A549 (cell line): ENCODE results near the gene OLIG3. TPM values are rescaled to one million over a fixed set of nuclear protein-coding genes. Genes with fewer than 3 reads are reported as not detected.
A peak's percentile ranks its signal among the peaks of the same experiment; 100 is the strongest.

Source experiments
- ATAC-seq, 2 experiments: fragments of 200-7000 bp in 1 of 2; fragments of >200 bp in 1 of 2; cut with Nextera tagmentation in 1 of 2; cut with Tn5 transposase in 1 of 2; 3 replicates each; pipeline versions ENCODE4 v1.8.0 to v1.9.1; 2018 to 2020; ENCODE audit warnings: mild to moderate bottlenecking in 1 of 2, moderate library complexity in 1 of 2
- CTCF ChIA-PET: fragments of 300-600 bp; sonication (Branson Sonifier 250); formaldehyde crosslinking; extraction: SDS; loops from one replicate; lab custom pipeline; 2021; ENCODE audit warnings: antibody characterized with exemption, inconsistent platforms; lab: Yijun Ruan, JAX
- POLR2A ChIA-PET: fragments of 350-600 bp; formaldehyde crosslinking; extraction: SDS; loops from one replicate; lab custom pipeline; 2021; ENCODE audit warnings: antibody characterized with exemption, inconsistent platforms; lab: Yijun Ruan, JAX
- DNase-seq, 2 experiments: peaks; one replicate each; pipeline versions ENCODE4 v3.0.0 to v3.0.0-alpha.2; 2011 to 2016; ENCODE audit warnings: low read depth in 1 of 2, low spot score in 1 of 2
- FAIRE-seq: peaks from 2 replicates; lab custom pipeline; 2011; peaks lifted over from hg19 to GRCh38; lab: Jason Lieb, UNC
- H3K27ac ChIP-seq, 2 experiments: fragments of >200 bp; sonication (Bioruptor Twin); formaldehyde crosslinking; 3 replicates each; pipeline ENCODE4 v1.5.1; 2016 to 2017
- H3K4me1 ChIP-seq: fragments of >200 bp; sonication (Bioruptor Twin); formaldehyde crosslinking; 3 replicates; pipeline ENCODE4 v1.6.1; 2016
- H3K4me2 ChIP-seq: fragments of >200 bp; sonication (Bioruptor Twin); formaldehyde crosslinking; 3 replicates; pipeline ENCODE4 v1.6.1; 2016
- H3K4me3 ChIP-seq: fragments of >200 bp; sonication (Bioruptor Twin); formaldehyde crosslinking; 3 replicates; pipeline ENCODE4 v1.5.1; 2016
- H3K9me3 ChIP-seq: fragments of >200 bp; sonication (Bioruptor Twin); formaldehyde crosslinking; 3 replicates; pipeline ENCODE4 v1.6.1; 2016
- ATOH8 ChIP-seq: fragments of 250-450 bp; sonication (Bioruptor Pico); IDR thresholded peaks from 2 replicates; pipeline ENCODE4 v1.5.0; 2020; ENCODE audit warnings: low read depth, mild to moderate bottlenecking, moderate library complexity
- BCL3 ChIP-seq: fragments of >200 bp; sonication (Bioruptor Twin); formaldehyde crosslinking; IDR thresholded peaks from 3 replicates; pipeline ENCODE4 v1.6.1; 2016
- CBX2 ChIP-seq: fragments of 200-600 bp; sonication (generic); IDR thresholded peaks from 2 replicates; pipeline ENCODE4 v1.6.1; 2016; ENCODE audit warnings: low read depth, mild to moderate bottlenecking, borderline replicate concordance
- CBX8 ChIP-seq: fragments of 200-600 bp; sonication (generic); IDR thresholded peaks from 2 replicates; pipeline ENCODE4 v1.6.1; 2016
- CEBPB ChIP-seq, 2 experiments: fragments of >200 bp in 1 of 2; sonication (Bioruptor Twin) in 1 of 2; formaldehyde crosslinking in 1 of 2; IDR thresholded peaks; 2 replicates each; pipeline ENCODE4 v1.6.1; 2012 to 2016
- CHD4 ChIP-seq: fragments of 200-600 bp; sonication (generic); IDR thresholded peaks from 2 replicates; pipeline ENCODE4 v1.6.1; 2016; ENCODE audit warnings: antibody characterized with exemption, mild to moderate bottlenecking, borderline replicate concordance
- EHMT2 ChIP-seq: fragments of 200-600 bp; sonication (generic); IDR thresholded peaks from 2 replicates; pipeline ENCODE4 v1.6.1; 2016; ENCODE audit warnings: antibody characterized with exemption, low read depth, mild to moderate bottlenecking, moderate library complexity
- ELK1 ChIP-seq: fragments of 150-350 bp; IDR thresholded peaks from 2 replicates; pipeline ENCODE4 v1.6.1; 2014; ENCODE audit warnings: low read depth, mild to moderate bottlenecking, low read length
- EP300 ChIP-seq, 2 experiments: fragments of >200 bp; sonication (Bioruptor Twin); formaldehyde crosslinking; IDR thresholded peaks; 2 replicates in 1 of 2; 3 replicates in 1 of 2; pipeline ENCODE4 v1.6.1; 2016 to 2017
- FOSB ChIP-seq: fragments of 250-450 bp; sonication (Bioruptor Pico); IDR thresholded peaks from 2 replicates; pipeline ENCODE4 v1.5.0; 2020; ENCODE audit warnings: mild to moderate bottlenecking, moderate library complexity
- FOXS1 ChIP-seq: fragments of 250-450 bp; sonication (Bioruptor Pico); IDR thresholded peaks from 2 replicates; pipeline ENCODE4 v1.5.0; 2020; ENCODE audit warnings: mild to moderate bottlenecking, moderate library complexity
- GATA3 ChIP-seq: IDR thresholded peaks from 2 replicates; pipeline ENCODE4 v1.6.1; 2012; ENCODE audit warnings: borderline replicate concordance
- HEYL ChIP-seq: fragments of 250-450 bp; sonication (Bioruptor Pico); IDR thresholded peaks from 2 replicates; pipeline ENCODE4 v1.8.0; 2021; ENCODE audit warnings: mild to moderate bottlenecking, moderate library complexity
- KDM1A ChIP-seq: fragments of 200-600 bp; sonication (generic); IDR thresholded peaks from 2 replicates; pipeline ENCODE4 v1.6.1; 2016; ENCODE audit warnings: low read depth, mild to moderate bottlenecking
- MAFK ChIP-seq: fragments of 450-650 bp; IDR thresholded peaks from 2 replicates; pipeline ENCODE4 v1.6.1; 2014; ENCODE audit not compliant: partially characterized antibody
- MAZ ChIP-seq: fragments of 150-350 bp; IDR thresholded peaks from 2 replicates; pipeline ENCODE4 v1.6.1; 2014; ENCODE audit warnings: antibody characterized with exemption, low read depth, low read length, borderline replicate concordance
- MYC ChIP-seq: IDR thresholded peaks from 2 replicates; pipeline ENCODE4 v1.6.1; 2012; ENCODE audit warnings: mild to moderate bottlenecking, inconsistent platforms, low read length, improper control_type of control experiment, borderline replicate concordance
- NFE2L2 ChIP-seq: fragments of 150-350 bp; conservative IDR thresholded peaks from 2 replicates; pipeline ENCODE4 v1.6.1; 2014; ENCODE audit warnings: low read length
- RARB ChIP-seq: fragments of 250-450 bp; sonication (Bioruptor Pico); IDR thresholded peaks from 2 replicates; pipeline ENCODE4 v1.8.0; 2021; ENCODE audit warnings: mild to moderate bottlenecking, moderate library complexity
- RCOR1 ChIP-seq: fragments of 150-350 bp; IDR thresholded peaks from 2 replicates; pipeline ENCODE4 v1.6.1; 2014; ENCODE audit warnings: antibody characterized with exemption, low read length, low read depth
- REST ChIP-seq: fragments of 200-600 bp; sonication (generic); IDR thresholded peaks from 2 replicates; pipeline ENCODE4 v1.6.1; 2016; ENCODE audit warnings: antibody characterized with exemption, mild to moderate bottlenecking, moderate library complexity
- RNF2 ChIP-seq: fragments of 200-600 bp; sonication (generic); IDR thresholded peaks from 2 replicates; pipeline ENCODE4 v1.6.1; 2016; ENCODE audit warnings: low read depth, mild to moderate bottlenecking, antibody characterized with exemption, moderate library complexity, borderline replicate concordance
- SREBF2 ChIP-seq: fragments of 450-650 bp; IDR thresholded peaks from 2 replicates; pipeline ENCODE4 v1.6.1; 2014; ENCODE audit warnings: mild to moderate bottlenecking, moderate library complexity
- TFCP2L1 ChIP-seq: fragments of 250-450 bp; sonication (Bioruptor Pico); IDR thresholded peaks from 2 replicates; pipeline ENCODE4 v1.5.0; 2021; ENCODE audit warnings: mild to moderate bottlenecking
- TP53 ChIP-seq: fragments of 250-450 bp; sonication (Bioruptor Pico); IDR thresholded peaks from 2 replicates; pipeline ENCODE4 v1.5.0; 2021; ENCODE audit warnings: mild to moderate bottlenecking, moderate library complexity
- ZC3H11A ChIP-seq: fragments of 450-650 bp; IDR thresholded peaks from 2 replicates; pipeline ENCODE4 v1.6.1; 2014; ENCODE audit warnings: antibody characterized with exemption, mild to moderate bottlenecking
- ZFP36 ChIP-seq: fragments of 450-650 bp; IDR thresholded peaks from 2 replicates; pipeline ENCODE4 v1.6.1; 2014; ENCODE audit warnings: borderline replicate concordance; ENCODE audit not compliant: partially characterized antibody
- WGBS: methylation state at CpG from one replicate; pipeline ENCODE4 v1.1.6; 2017; ENCODE audit errors: missing lambda C conversion rate; 5-methylcytosine and 5-hydroxymethylcytosine counted together
- polyA plus RNA-seq, 4 experiments: library from polyadenylated mRNA; depleted of rRNA in 3 of 4; stranded (reverse); fragments of >200 nt; fragmentation: RNase III in 1 of 4; extraction: RNeasy Plus Mini Kit Qiagen cat#74134 plus additional on column Dnase treatment in 1 of 4; gene quantifications; 2 replicates in 3 of 4; 3 replicates in 1 of 4; pipeline ENCODE4 v1.2.3, GENCODE V29; 2011 to 2017

The OLIG3 gene
- polyA plus RNA-seq, 2 of the 4 experiments (the other 2 are of a cell fraction) = not detected

- 71% methylated on average over 3 of the region's 3 CpGs for WGBS
- no peak for TF ChIP-seq MAZ
- TF ChIP-seq ZFP36 = no peak
- TF ChIP-seq EHMT2 = no peak
- no peak for TF ChIP-seq ATOH8 (CRISPR knock-in tag)
- TF ChIP-seq SREBF2 = no peak
- no peak for ATAC-seq
- no peak overlapping the region for H3K4me2 ChIP-seq
- H3K4me3 ChIP-seq = no peak overlapping the region
- no peak overlapping the region for H3K27ac ChIP-seq
- DNase-seq = no peak
- no peaks in the 10 kb centered on the region for H3K9me3 ChIP-seq
- POLR2A ChIA-PET = no interaction called here
- CTCF ChIA-PET = no interaction called here
- H3K4me1 ChIP-seq = no peaks in the 10 kb centered on the region
- no peak for FAIRE-seq
Observed at GRCh38 chr6:137473598-137473997, 20.6 kb downstream of the OLIG3 start.

GRCh38 chr6:137472641-137473137, 21.5 kb downstream of the OLIG3 start:
- no peaks in the 10 kb centered on the region for H3K4me1 ChIP-seq
- TF ChIP-seq SREBF2 (no peak), MAFK (peak; percentile 56)
- CTCF ChIA-PET = no interaction called here
- 81% methylated on average over 3 of the region's 3 CpGs for WGBS
- POLR2A ChIA-PET = no interaction called here
- H3K4me3 ChIP-seq = no peak overlapping the region
- no peak for DNase-seq
- FAIRE-seq = no peak
- no peak overlapping the region for H3K27ac ChIP-seq
- H3K4me2 ChIP-seq = no peak overlapping the region
- no peak for ATAC-seq
- H3K9me3 ChIP-seq = no peaks in the 10 kb centered on the region

- POLR2A ChIA-PET = no interaction called here
- no peak for DNase-seq
- CTCF ChIA-PET = no interaction called here
- Histone ChIP-seq H3K4me2 (no peak overlapping the region), H3K27ac (no peak overlapping the region), H3K4me3 (no peak overlapping the region), H3K9me3 (no peaks in the 10 kb centered on the region), H3K4me1 (no peaks in the 10 kb centered on the region)
- TF ChIP-seq EHMT2 (no peak), NFE2L2 (no peak), HEYL (no peak), FOSB (CRISPR knock-in tag) (no peak), CBX8 (no peak), ZC3H11A (no peak), RNF2 (no peak), CHD4 (no peak), GATA3 (no peak), EP300 (IDR thresholded peaks at IDR 0.05) (no peak), MYC (no peak), FOXS1 (no peak)
- WGBS = 52% methylated on average over 2 of the region's 2 CpGs
- FAIRE-seq = no peak
- no peak for ATAC-seq
Observed at GRCh38 chr6:137471986-137472385, 22.2 kb downstream of the OLIG3 start.

- ChIA-PET CTCF (no interaction called here), POLR2A (no interaction called here)
- DNase-seq (no peak), FAIRE-seq (no peak), ATAC-seq (no peak)
- no peak overlapping the region for H3K27ac ChIP-seq
- H3K4me3 ChIP-seq = no peak overlapping the region
- no peak overlapping the region for H3K4me2 ChIP-seq
- no peaks in the 10 kb centered on the region for H3K9me3 ChIP-seq
- WGBS = 46% methylated on average over 5 of the region's 5 CpGs
- no peaks in the 10 kb centered on the region for H3K4me1 ChIP-seq
- no peak for TF ChIP-seq CBX8
- TF ChIP-seq BCL3 = no peak
- no peak for TF ChIP-seq TFCP2L1
- no peak for TF ChIP-seq CEBPB (IDR thresholded peaks at IDR 0.05)
- no peak for TF ChIP-seq REST
- no peak for TF ChIP-seq FOSB (CRISPR knock-in tag)
- no peak for TF ChIP-seq TP53
- TF ChIP-seq RCOR1 = no peak
- no peak for TF ChIP-seq ELK1
- TF ChIP-seq KDM1A = no peak
- no peak for TF ChIP-seq RARB
- no peak for TF ChIP-seq CBX2
Observed at GRCh38 chr6:137471497-137471896, 22.7 kb downstream of the OLIG3 start.
